ENCODE measurements around the gene ERCC6.

DNA sequence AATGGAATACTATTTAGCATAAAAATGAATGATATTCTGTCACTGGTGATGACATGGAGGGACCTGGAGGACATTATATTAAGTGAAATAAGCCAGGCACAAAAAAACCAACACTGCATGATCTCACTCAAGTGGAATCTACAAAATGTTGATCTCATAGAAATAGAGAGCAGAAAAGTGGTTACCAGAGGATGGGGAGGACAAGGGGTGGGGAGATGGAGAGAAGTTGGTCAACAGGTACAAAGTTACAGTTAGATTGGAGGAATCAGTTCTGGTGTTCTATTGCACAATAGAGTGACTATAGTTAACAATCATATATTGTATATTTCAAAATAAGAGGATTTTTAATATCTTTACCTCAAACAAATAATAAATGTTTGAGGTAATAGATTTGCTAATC is 46.5 kb upstream of the ERCC6 start:
- TF ChIP-seq POLR2A (IDR thresholded peaks at IDR 0.05; ENCODE audit: low read length) = no peak
- TF ChIP-seq GATA1 (IDR thresholded peaks at IDR 0.05; ENCODE audit: low read depth, low read length) = no peak

All from erythroblast (primary cell).